ENCODE results near the gene GBGT1. TPM values are rescaled to one million over a fixed set of nuclear protein-coding genes. Genes with fewer than 3 reads are reported as not detected.

Gene GBGT1
- total and polyA plus RNA-seq, 9 of the 15 experiments (the other 6 are each of a cell fraction or from before 2014, with no cell fraction given), result 0.55 to 25.8 (median 13.7) TPM

DNA sequence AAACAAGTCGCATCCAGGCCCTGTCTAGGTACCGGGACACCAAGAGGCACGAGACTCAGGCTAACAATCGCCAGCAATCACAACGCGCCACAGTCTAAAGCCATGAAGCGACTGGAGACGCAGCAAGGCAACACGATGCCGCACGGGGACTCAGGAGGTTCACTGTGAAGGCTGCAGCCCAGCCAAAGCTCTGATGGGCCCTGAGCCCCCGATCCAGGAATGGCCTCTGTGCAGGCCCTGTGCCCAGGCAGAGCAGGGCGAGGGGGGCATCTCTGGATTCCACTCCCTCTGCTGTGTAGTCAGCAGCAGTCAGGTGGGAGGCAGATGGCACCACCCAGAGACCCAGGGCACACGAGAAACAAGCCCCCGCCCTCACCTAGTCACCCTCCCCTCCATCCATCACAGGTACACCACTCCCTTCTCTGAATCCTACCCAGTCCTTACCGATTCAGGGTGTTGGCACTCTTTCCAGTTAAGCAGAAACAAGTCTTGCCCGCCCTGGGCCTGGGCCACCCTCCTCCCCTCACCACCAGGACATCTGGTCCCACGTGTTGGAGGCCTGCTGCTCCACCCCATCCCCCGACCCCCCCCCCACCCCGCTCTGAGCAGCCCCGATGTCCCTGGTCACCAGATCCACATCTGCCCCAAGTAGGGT, 43.7 kb downstream of the GBGT1 start (continued):
- no peak for TF ChIP-seq CAMTA2 (CRISPR knock-in tag; conservative IDR thresholded peaks at IDR 0.05)
- TF ChIP-seq POLR2H (tag; IDR thresholded peaks at IDR 0.05; ENCODE audit: low read depth), result no peak
- TF ChIP-seq POLR2B (IDR thresholded peaks at IDR 0.05; ENCODE audit: low read depth, partially characterized antibody), result no peak
- no peak for TF ChIP-seq ZFX (CRISPR knock-in tag; IDR thresholded peaks at IDR 0.05)
- TF ChIP-seq, protein P1, sequence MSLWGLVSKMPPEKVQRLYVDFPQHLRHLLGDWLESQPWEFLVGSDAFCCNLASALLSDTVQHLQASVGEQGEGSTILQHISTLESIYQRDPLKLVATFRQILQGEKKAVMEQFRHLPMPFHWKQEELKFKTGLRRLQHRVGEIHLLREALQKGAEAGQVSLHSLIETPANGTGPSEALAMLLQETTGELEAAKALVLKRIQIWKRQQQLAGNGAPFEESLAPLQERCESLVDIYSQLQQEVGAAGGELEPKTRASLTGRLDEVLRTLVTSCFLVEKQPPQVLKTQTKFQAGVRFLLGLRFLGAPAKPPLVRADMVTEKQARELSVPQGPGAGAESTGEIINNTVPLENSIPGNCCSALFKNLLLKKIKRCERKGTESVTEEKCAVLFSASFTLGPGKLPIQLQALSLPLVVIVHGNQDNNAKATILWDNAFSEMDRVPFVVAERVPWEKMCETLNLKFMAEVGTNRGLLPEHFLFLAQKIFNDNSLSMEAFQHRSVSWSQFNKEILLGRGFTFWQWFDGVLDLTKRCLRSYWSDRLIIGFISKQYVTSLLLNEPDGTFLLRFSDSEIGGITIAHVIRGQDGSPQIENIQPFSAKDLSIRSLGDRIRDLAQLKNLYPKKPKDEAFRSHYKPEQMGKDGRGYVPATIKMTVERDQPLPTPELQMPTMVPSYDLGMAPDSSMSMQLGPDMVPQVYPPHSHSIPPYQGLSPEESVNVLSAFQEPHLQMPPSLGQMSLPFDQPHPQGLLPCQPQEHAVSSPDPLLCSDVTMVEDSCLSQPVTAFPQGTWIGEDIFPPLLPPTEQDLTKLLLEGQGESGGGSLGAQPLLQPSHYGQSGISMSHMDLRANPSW (CRISPR knock-in tag; IDR thresholded peaks at IDR 0.05), result no peak
- TF ChIP-seq NCOA6 (IDR thresholded peaks at IDR 0.05), result no peak
- TF ChIP-seq, protein P2, sequence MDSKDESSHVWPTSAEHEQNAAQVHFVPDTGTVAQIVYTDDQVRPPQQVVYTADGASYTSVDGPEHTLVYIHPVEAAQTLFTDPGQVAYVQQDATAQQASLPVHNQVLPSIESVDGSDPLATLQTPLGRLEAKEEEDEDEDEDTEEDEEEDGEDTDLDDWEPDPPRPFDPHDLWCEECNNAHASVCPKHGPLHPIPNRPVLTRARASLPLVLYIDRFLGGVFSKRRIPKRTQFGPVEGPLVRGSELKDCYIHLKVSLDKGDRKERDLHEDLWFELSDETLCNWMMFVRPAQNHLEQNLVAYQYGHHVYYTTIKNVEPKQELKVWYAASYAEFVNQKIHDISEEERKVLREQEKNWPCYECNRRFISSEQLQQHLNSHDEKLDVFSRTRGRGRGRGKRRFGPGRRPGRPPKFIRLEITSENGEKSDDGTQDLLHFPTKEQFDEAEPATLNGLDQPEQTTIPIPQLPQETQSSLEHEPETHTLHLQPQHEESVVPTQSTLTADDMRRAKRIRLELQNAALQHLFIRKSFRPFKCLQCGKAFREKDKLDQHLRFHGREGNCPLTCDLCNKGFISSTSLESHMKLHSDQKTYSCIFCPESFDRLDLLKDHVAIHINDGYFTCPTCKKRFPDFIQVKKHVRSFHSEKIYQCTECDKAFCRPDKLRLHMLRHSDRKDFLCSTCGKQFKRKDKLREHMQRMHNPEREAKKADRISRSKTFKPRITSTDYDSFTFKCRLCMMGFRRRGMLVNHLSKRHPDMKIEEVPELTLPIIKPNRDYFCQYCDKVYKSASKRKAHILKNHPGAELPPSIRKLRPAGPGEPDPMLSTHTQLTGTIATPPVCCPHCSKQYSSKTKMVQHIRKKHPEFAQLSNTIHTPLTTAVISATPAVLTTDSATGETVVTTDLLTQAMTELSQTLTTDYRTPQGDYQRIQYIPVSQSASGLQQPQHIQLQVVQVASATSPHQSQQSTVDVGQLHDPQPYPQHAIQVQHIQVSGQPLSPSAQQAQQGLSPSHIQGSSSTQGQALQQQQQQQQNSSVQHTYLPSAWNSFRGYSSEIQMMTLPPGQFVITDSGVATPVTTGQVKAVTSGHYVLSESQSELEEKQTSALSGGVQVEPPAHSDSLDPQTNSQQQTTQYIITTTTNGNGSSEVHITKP (IDR thresholded peaks at IDR 0.05; ENCODE audit: partially characterized antibody), result no peak
- TF ChIP-seq SIN3B (IDR thresholded peaks at IDR 0.05; ENCODE audit: low read depth), result no peak
- TF ChIP-seq ESRRB (CRISPR knock-in tag; IDR thresholded peaks at IDR 0.05; ENCODE audit: borderline replicate concordance), result no peak
- no peak for TF ChIP-seq BMI1 (IDR thresholded peaks at IDR 0.05; ENCODE audit: low read length)

All from K562 (cell line).